BLaER1 treated with 17β-estradiol and CSF1 and Interleukin-3, amounts not matched to agents 10 nM and 100 nM (cell line): ENCODE measurements around the gene ZMYM5.
"Not testable (repeated sequence)": the region's sequence is repeated elsewhere in the genome, so short reads cannot be mapped to it uniquely, and the experiment has no call there.

Source experiments
- H3K27ac ChIP-seq, 11 experiments: shearing (Covaris generic); formaldehyde crosslinking; 2 replicates each; pipeline ENCODE4 v1.8.1; 2022
- H3K27me3 ChIP-seq, 11 experiments: shearing (Covaris generic); formaldehyde crosslinking; 2 replicates each; pipeline ENCODE4 v1.8.1; 2022
- H3K36me3 ChIP-seq, 11 experiments: shearing (Covaris generic); formaldehyde crosslinking; 2 replicates each; pipeline ENCODE4 v1.8.1; 2022
- H3K4me1 ChIP-seq, 10 experiments: shearing (Covaris generic); formaldehyde crosslinking; 2 replicates each; pipeline ENCODE4 v1.8.1; 2022
- H3K4me2 ChIP-seq, 11 experiments: shearing (Covaris generic); formaldehyde crosslinking; 2 replicates each; pipeline ENCODE4 v1.8.1; 2022
- H3K4me3 ChIP-seq, 10 experiments: shearing (Covaris generic); formaldehyde crosslinking; 2 replicates each; pipeline ENCODE4 v1.8.1; 2022
- H3K9ac ChIP-seq, 11 experiments: shearing (Covaris generic); formaldehyde crosslinking; 2 replicates each; pipeline ENCODE4 v1.8.1; 2022
- H3K9me3 ChIP-seq, 11 experiments: shearing (Covaris generic); formaldehyde crosslinking; replicated peaks in 1 of 11; 2 replicates each; pipeline ENCODE4 v1.8.1; 2022
- H4K20me1 ChIP-seq, 11 experiments: shearing (Covaris generic); formaldehyde crosslinking; 2 replicates each; pipeline ENCODE4 v1.8.1; 2022
- Cebpa-rat ChIP-seq, 11 experiments: shearing (Covaris generic); IDR thresholded peaks; 2 replicates each; pipeline ENCODE4 v1.8.1; 2022

ZMYM5 gene

GRCh38 chr13:19863323-19864023, at the start of gene ZMYM5:
TSS of gene ZMYM5 (minus strand) at chr13:19863649. CDS start at chr13:19852180, 11,469 bp downstream.
- Histone ChIP-seq H3K4me2 (peak within 1 kb of the TSS; percentile 88 to 99 (median 93)), H3K36me3 (peaks cover 7 to 25% (median 17%) of the 10 kb centered on the region in 11 experiments), H4K20me1 (peaks cover 6 to 36% (median 16%) of the 10 kb centered on the region in 11 experiments; a peak in 14 of 22 replicates), H3K9me3 (peaks cover 0 to 6% (median 0%) of the 10 kb centered on the region in 11 experiments; a peak in 6 of 22 replicates), H3K4me3 (peak within 1 kb of the TSS; percentile 74 to 92 (median 86)), H3K27ac (peak within 1 kb of the TSS; percentile 94 to 100 (median 98)), H3K4me1 (peaks cover 17 to 29% (median 23%) of the 10 kb centered on the region in 10 experiments), H3K9ac (peak within 1 kb of the TSS; percentile 86 to 97 (median 96)), H3K27me3 (no peaks in the 10 kb centered on the region)
- TF ChIP-seq Cebpa-rat (IDR thresholded peaks at IDR 0.05): no peak

GRCh38 chr13:19910336-19911072, 47.1 kb upstream of the ZMYM5 start:
- Histone ChIP-seq H3K36me3 (no peaks in the 10 kb centered on the region), H3K27me3 (no peaks in the 10 kb centered on the region), H4K20me1 (no peaks in the 10 kb centered on the region), H3K9me3 (no peaks in the 10 kb centered on the region), H3K4me1 (no peaks in the 10 kb centered on the region), H3K4me3 (no peak overlapping the region), H3K27ac (no peak overlapping the region), H3K9ac (no peak overlapping the region), H3K4me2 (no peak overlapping the region)
- no peak for TF ChIP-seq Cebpa-rat (IDR thresholded peaks at IDR 0.05)

GRCh38 chr13:19908350-19908986, 45.0 kb upstream of the ZMYM5 start:
- no peaks in the 10 kb centered on the region for H3K27me3 ChIP-seq
- no peaks in the 10 kb centered on the region for H3K36me3 ChIP-seq
- H3K9me3 ChIP-seq: no peaks in the 10 kb centered on the region
- no peak for TF ChIP-seq Cebpa-rat (IDR thresholded peaks at IDR 0.05)
- no peak overlapping the region for H3K4me3 ChIP-seq
- H3K9ac ChIP-seq: no peak overlapping the region
- H4K20me1 ChIP-seq: no peaks in the 10 kb centered on the region
- H3K27ac ChIP-seq: no peak overlapping the region
- H3K4me1 ChIP-seq: no peaks in the 10 kb centered on the region
- no peak overlapping the region for H3K4me2 ChIP-seq

GRCh38 chr13:19905487-19906195, 42.2 kb upstream of the ZMYM5 start:
- H3K36me3 ChIP-seq, H3K9me3 ChIP-seq, H3K4me2 ChIP-seq, H3K9ac ChIP-seq, H3K27me3 ChIP-seq, H3K27ac ChIP-seq, H3K4me3 ChIP-seq, H3K4me1 ChIP-seq, H4K20me1 ChIP-seq: not testable (repeated sequence)

- Histone ChIP-seq H3K27me3 (no peaks in the 10 kb centered on the region), H3K4me1 (no peaks in the 10 kb centered on the region), H3K9ac (no peak overlapping the region), H4K20me1 (no peaks in the 10 kb centered on the region), H3K9me3 (peaks cover 0 to 4% (median 1%) of the 10 kb centered on the region in 11 experiments; a peak in 4 of 22 replicates), H3K27ac (no peak overlapping the region), H3K36me3 (no peaks in the 10 kb centered on the region), H3K4me3 (no peak overlapping the region), H3K4me2 (no peak overlapping the region)
- TF ChIP-seq Cebpa-rat (IDR thresholded peaks at IDR 0.05): no peak
Measured at GRCh38 chr13:19890030-19890429, 26.6 kb upstream of the ZMYM5 start.

- Histone ChIP-seq H3K4me3 (no peak overlapping the region), H4K20me1 (no peaks in the 10 kb centered on the region), H3K9ac (no peak overlapping the region), H3K4me1 (no peaks in the 10 kb centered on the region), H3K4me2 (no peak overlapping the region), H3K36me3 (no peaks in the 10 kb centered on the region), H3K27ac (no peak overlapping the region), H3K9me3 (peaks cover 6 to 16% (median 14%) of the 10 kb centered on the region in 11 experiments; a peak in 17 of 22 replicates), H3K27me3 (no peaks in the 10 kb centered on the region)
- TF ChIP-seq Cebpa-rat (IDR thresholded peaks at IDR 0.05): no peak
Measured at GRCh38 chr13:19888799-19889198, 25.4 kb upstream of the ZMYM5 start.

GRCh38 chr13:19882231-19882630, 18.8 kb upstream of the ZMYM5 start:
- H3K27me3 ChIP-seq: no peaks in the 10 kb centered on the region
- H3K9ac ChIP-seq: no peak overlapping the region
- H4K20me1 ChIP-seq: no peaks in the 10 kb centered on the region
- no peak overlapping the region for H3K4me3 ChIP-seq
- H3K36me3 ChIP-seq: no peaks in the 10 kb centered on the region
- no peaks in the 10 kb centered on the region for H3K4me1 ChIP-seq
- no peak overlapping the region for H3K4me2 ChIP-seq
- peaks cover 11 to 27% (median 18%) of the 10 kb centered on the region in 11 experiments; a peak in 18 of 22 replicates for H3K9me3 ChIP-seq
- H3K27ac ChIP-seq: no peak overlapping the region
- TF ChIP-seq Cebpa-rat (IDR thresholded peaks at IDR 0.05): no peak

GRCh38 chr13:19881641-19882040, 18.2 kb upstream of the ZMYM5 start:
- H3K9me3 ChIP-seq: peaks cover 11 to 27% (median 18%) of the 10 kb centered on the region in 11 experiments; a peak in 18 of 22 replicates
- no peaks in the 10 kb centered on the region for H3K36me3 ChIP-seq
- H3K9ac ChIP-seq: no peak overlapping the region
- no peak for TF ChIP-seq Cebpa-rat (IDR thresholded peaks at IDR 0.05)
- H3K4me3 ChIP-seq: no peak overlapping the region
- H3K27ac ChIP-seq: no peak overlapping the region
- H3K4me2 ChIP-seq: no peak overlapping the region
- no peaks in the 10 kb centered on the region for H4K20me1 ChIP-seq
- no peaks in the 10 kb centered on the region for H3K27me3 ChIP-seq
- H3K4me1 ChIP-seq: no peaks in the 10 kb centered on the region
